ENCODE measurements around the gene CNTNAP4. TPM values are rescaled to one million over a fixed set of nuclear protein-coding genes. Genes with fewer than 3 reads are reported as not detected.

CNTNAP4 gene
- total RNA-seq, 2 experiments from 2014 or later = not detected

GRCh38 chr16:76524356-76524755, 247.2 kb downstream of the CNTNAP4 start:
- TF ChIP-seq CTCF (IDR thresholded peaks at IDR 0.05) = no peak
- no peaks in the 10 kb centered on the region for H3K36me3 Mint-ChIP-seq (ENCODE audit: low read depth)
- Histone ChIP-seq H3K27me3 (ENCODE audit: control insufficient read depth in 1 of 2, insufficient read depth in 2 of 2, low read length in 2 of 2) (no peaks in the 10 kb centered on the region), H3K36me3 (ENCODE audit: insufficient read depth, low read length) (no peaks in the 10 kb centered on the region), H3K27ac (ENCODE audit: low read depth in 1 of 2, low read length in 2 of 2) (no peak overlapping the region), H3K4me1 (ENCODE audit: insufficient read depth, low read length) (no peaks in the 10 kb centered on the region), H3K9me3 (ENCODE audit: control insufficient read depth in 1 of 2, insufficient read depth in 1 of 2, low read length in 2 of 2) (peaks cover 0 to 4% of the 10 kb centered on the region in 2 experiments), H3K4me3 (ENCODE audit: low read length) (no peak overlapping the region)
- ATAC-seq (ENCODE audit: poor library complexity) = no peak
- no peaks in the 10 kb centered on the region for H3K4me1 Mint-ChIP-seq (ENCODE audit: low read depth)
- no peak for DNase-seq
- no peak overlapping the region for H3K27ac Mint-ChIP-seq
- no peaks in the 10 kb centered on the region for H3K27me3 Mint-ChIP-seq
- intact Hi-C loops (cut with DNase I, micrococcal nuclease) = no loop called here
- no peak overlapping the region for H3K4me3 Mint-ChIP-seq
- CTCF ChIA-PET = no interaction called here
- POLR2A ChIA-PET = no interaction called here
- H3K9me3 Mint-ChIP-seq = no peaks in the 10 kb centered on the region

GRCh38 chr16:76524769-76525168, 247.6 kb downstream of the CNTNAP4 start:
- DNase-seq (no peak), ATAC-seq (ENCODE audit: poor library complexity) (no peak)
- Mint-ChIP-seq H3K9me3 (no peaks in the 10 kb centered on the region), H3K36me3 (ENCODE audit: low read depth) (no peaks in the 10 kb centered on the region), H3K27me3 (no peaks in the 10 kb centered on the region), H3K27ac (no peak overlapping the region), H3K4me3 (no peak overlapping the region), H3K4me1 (ENCODE audit: low read depth) (no peaks in the 10 kb centered on the region)
- Histone ChIP-seq H3K27me3 (ENCODE audit: control insufficient read depth in 1 of 2, insufficient read depth in 2 of 2, low read length in 2 of 2) (no peaks in the 10 kb centered on the region), H3K4me1 (ENCODE audit: insufficient read depth, low read length) (no peaks in the 10 kb centered on the region), H3K36me3 (ENCODE audit: insufficient read depth, low read length) (no peaks in the 10 kb centered on the region), H3K27ac (ENCODE audit: low read depth in 1 of 2, low read length in 2 of 2) (no peak overlapping the region), H3K4me3 (ENCODE audit: low read length) (no peak overlapping the region), H3K9me3 (ENCODE audit: control insufficient read depth in 1 of 2, insufficient read depth in 1 of 2, low read length in 2 of 2) (peaks cover 0 to 4% of the 10 kb centered on the region in 2 experiments)
- ChIA-PET POLR2A (no interaction called here), CTCF (no interaction called here)
- intact Hi-C loops (cut with DNase I, micrococcal nuclease) = no loop called here
- no peak for TF ChIP-seq CTCF (IDR thresholded peaks at IDR 0.05)

- DNase-seq (no peak), ATAC-seq (ENCODE audit: poor library complexity) (no peak)
- POLR2A ChIA-PET = no interaction called here
- TF ChIP-seq CTCF (IDR thresholded peaks at IDR 0.05) = no peak
- Histone ChIP-seq H3K27me3 (ENCODE audit: control insufficient read depth in 1 of 2, insufficient read depth in 2 of 2, low read length in 2 of 2) (no peaks in the 10 kb centered on the region), H3K4me3 (ENCODE audit: low read length) (no peak overlapping the region), H3K4me1 (ENCODE audit: insufficient read depth, low read length) (no peaks in the 10 kb centered on the region), H3K27ac (ENCODE audit: low read depth in 1 of 2, low read length in 2 of 2) (no peak overlapping the region), H3K9me3 (ENCODE audit: control insufficient read depth in 1 of 2, insufficient read depth in 1 of 2, low read length in 2 of 2) (peaks cover 0 to 4% of the 10 kb centered on the region in 2 experiments), H3K36me3 (ENCODE audit: insufficient read depth, low read length) (no peaks in the 10 kb centered on the region)
- Mint-ChIP-seq H3K4me1 (ENCODE audit: low read depth) (no peaks in the 10 kb centered on the region), H3K9me3 (no peaks in the 10 kb centered on the region), H3K4me3 (no peak overlapping the region), H3K27ac (no peak overlapping the region), H3K27me3 (no peaks in the 10 kb centered on the region), H3K36me3 (ENCODE audit: low read depth) (no peaks in the 10 kb centered on the region)
- CTCF ChIA-PET = no interaction called here
- intact Hi-C loops (cut with DNase I, micrococcal nuclease) = no loop called here
These were observed 250.0 kb downstream of the CNTNAP4 start for GRCh38 chr16:76527244-76527643.
